Skin of body (tissue), 2 donors: ENCODE measurements around the gene TMC4. TPM values are rescaled to one million over a fixed set of nuclear protein-coding genes. Genes with fewer than 3 reads are reported as not detected.
A peak's percentile ranks its signal among the peaks of the same experiment; 100 is the strongest.

ENCODE experiments used
- DNase-seq: peaks from one replicate; lab custom pipeline; 2025; lab: John Stamatoyannopoulos, UW
- total RNA-seq: library from RNA; depleted of rRNA; stranded (reverse); fragments of >200 nt; gene quantifications from one replicate; pipeline ENCODE4 v1.2.3, GENCODE V29; 2014

TMC4 gene
- total RNA-seq, 1 donor from 2014 or later: 1.8 TPM

DNA sequence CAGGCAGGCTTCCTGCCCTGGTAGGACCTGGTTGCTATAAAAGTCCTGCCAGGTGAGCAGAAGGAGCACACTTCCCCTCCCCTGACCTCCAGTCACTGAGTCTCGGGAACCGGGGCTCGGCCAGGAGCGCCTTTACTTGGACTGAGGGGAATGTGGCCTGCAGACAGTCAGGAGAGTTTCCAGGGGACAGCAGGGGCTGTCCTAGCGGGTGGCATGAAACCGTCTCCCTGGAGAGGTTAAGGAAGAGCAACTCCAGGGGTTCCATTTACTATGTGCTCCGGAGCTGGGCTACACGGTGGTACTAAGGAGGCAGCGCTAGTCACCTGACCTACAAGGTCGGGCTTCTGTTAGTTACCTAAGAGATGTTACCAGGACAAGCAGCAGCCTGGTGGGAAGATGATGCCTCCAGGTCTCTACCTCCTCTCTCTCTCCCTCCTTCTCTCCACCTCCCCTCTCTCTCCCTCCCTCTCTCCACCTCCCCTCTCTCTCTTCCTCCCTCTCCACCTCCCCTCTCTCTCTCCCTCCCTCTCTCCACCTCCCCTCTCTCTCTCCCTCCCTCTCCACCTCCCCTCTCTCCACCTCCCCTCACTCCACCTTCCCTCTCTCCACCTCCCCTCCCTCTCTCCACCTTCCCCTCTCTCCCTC, 39.5 kb downstream of the TMC4 start:
- DNase-seq: peak; percentile 81

- DNase-seq: no peak
Observed at GRCh38 chr19:54129617-54129996, 43.4 kb downstream of the TMC4 start.

- DNase-seq: no peak
Observed at GRCh38 chr19:54128796-54129616, 44.0 kb downstream of the TMC4 start.

DNA sequence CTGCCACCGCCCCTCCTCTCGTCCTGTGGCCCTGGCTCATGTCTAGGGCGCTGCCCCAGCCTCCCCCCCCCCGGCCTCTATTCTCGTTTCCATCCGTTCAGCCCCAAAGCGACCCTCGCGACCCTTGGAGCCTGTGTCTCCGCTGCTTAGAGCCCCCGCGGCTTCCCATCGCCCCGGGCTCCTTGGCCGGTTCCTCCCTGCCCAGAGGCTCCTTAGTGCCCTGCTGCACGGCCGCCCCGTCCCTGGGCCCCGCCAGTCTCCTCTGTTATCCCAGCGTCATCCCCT, 44.6 kb downstream of the TMC4 start:
- no peak for DNase-seq

DNA sequence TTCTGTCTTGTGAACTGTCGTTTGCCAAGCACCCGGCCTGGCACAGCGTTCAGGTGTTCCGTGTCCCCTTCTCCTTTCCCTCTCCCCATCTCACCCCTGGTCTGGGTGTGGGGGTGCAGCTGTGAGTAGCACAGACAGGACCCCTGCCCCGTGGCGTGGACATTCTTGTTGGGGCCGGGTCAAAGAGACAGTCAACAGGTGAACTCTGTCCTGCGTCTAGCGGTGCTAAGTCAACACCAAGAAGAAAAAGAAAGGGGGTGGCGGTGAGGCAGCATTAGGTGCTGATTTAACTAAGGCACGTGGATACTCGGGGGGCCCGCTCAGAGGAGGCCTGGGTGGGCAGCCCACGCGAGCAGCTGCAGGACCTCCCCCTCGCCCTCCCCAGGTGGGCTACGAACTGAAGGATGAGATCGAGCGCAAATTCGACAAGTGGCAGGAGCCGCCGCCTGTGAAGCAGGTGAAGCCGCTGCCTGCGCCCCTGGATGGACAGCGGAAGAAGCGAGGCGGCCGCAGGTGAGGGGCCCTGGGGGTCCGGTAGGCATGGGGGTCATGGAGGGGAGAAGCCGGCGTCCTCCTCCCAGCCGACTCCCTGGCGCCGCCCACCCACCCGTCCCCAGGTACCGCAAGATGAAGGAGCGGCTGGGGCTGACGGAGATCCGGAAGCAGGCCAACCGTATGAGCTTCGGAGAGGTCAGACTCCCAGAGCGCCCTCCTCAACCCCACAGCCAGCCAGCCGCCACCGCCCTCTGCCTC, 45.1 kb downstream of the TMC4 start:
- DNase-seq: no peak

GRCh38 chr19:54125713-54126112, 47.2 kb downstream of the TMC4 start:
- no peak for DNase-seq

- DNase-seq: no peak
Observed at GRCh38 chr19:54124393-54124792, 48.6 kb downstream of the TMC4 start.

DNA sequence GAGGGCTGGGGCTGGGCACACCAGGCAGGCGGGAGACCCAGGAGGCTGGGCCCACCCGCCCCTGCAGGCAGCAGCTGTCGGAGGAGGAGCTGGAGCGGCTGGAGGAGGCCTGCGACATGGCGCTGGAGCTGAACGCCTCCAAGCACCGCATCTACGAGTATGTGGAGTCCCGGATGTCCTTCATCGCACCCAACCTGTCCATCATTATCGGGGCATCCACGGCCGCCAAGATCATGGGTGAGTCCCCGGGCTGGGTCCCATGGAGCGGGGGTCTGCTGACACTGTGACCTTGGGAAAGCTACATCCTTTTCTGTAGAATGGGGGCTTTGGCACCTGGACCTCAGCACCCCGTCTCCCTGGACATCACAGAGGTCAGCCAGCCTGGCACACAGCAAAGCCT, 49.3 kb downstream of the TMC4 start:
- no peak for DNase-seq

- no peak for DNase-seq
Observed at GRCh38 chr19:54121259-54121658, 51.7 kb downstream of the TMC4 start.

GRCh38 chr19:54115109-54116063, 57.6 kb downstream of the TMC4 start, which contains the start of the genes PRPF31 and TFPT:
PRPF31 (plus strand) TSS chr19:54115754; CDS start chr19:54118279, 2,525 bp downstream.
TFPT (minus strand) TSS chr19:54115657; CDS start chr19:54115269, 388 bp downstream.
- peak; percentile 97 for DNase-seq

- DNase-seq: no peak
Observed at GRCh38 chr19:54114340-54115108, 58.4 kb downstream of the TMC4 start.

Other genes with a start within 250 kb of the TMC4 start
- gene CACNG8, start 210.2 kb downstream of the TMC4 start, total RNA-seq: under 0.01 TPM
- 0.79 TPM for gene CACNG6, start 181.5 kb downstream of the TMC4 start, total RNA-seq
- gene VSTM1, start 109.3 kb downstream of the TMC4 start, total RNA-seq: 1.7 TPM
- gene TARM1, start 91.8 kb downstream of the TMC4 start, total RNA-seq: 0.20 TPM
- gene OSCAR, start 72.4 kb downstream of the TMC4 start, total RNA-seq: 1.4 TPM
- 6.8 TPM for gene NDUFA3, start 70.3 kb downstream of the TMC4 start, total RNA-seq
- 5.4 TPM for gene TFPT, start 57.5 kb downstream of the TMC4 start, total RNA-seq
- 27.2 TPM for gene PRPF31, start 57.4 kb downstream of the TMC4 start, total RNA-seq
- 11.5 TPM for gene CNOT3, start 35.4 kb downstream of the TMC4 start, total RNA-seq
- 3.6 TPM for gene LENG1, start 13.4 kb downstream of the TMC4 start, total RNA-seq
- gene MBOAT7, start 16.4 kb upstream of the TMC4 start, total RNA-seq: 18.8 TPM
- gene TSEN34, start 18.1 kb upstream of the TMC4 start, total RNA-seq: 24.4 TPM
- 3,109 TPM for gene RPS9, start 27.7 kb upstream of the TMC4 start, total RNA-seq
- gene LILRB3, start 49.8 kb upstream of the TMC4 start, total RNA-seq: 4.2 TPM
- gene LILRA6, start 69.6 kb upstream of the TMC4 start, total RNA-seq: 1.4 TPM
- 4.1 TPM for gene LILRB5, start 84.1 kb upstream of the TMC4 start, total RNA-seq
- 1.5 TPM for gene LILRB2, start 108.0 kb upstream of the TMC4 start, total RNA-seq
- 3.9 TPM for gene LILRA5, start 140.0 kb upstream of the TMC4 start, total RNA-seq
- not detected for gene LILRA4, start 166.0 kb upstream of the TMC4 start, total RNA-seq
- 11.5 TPM for gene LAIR1, start 191.8 kb upstream of the TMC4 start, total RNA-seq
- 9.2 TPM for gene TTYH1, start 242.3 kb upstream of the TMC4 start, total RNA-seq